GM19328 (cell line): ENCODE data around the gene UNC5B.
"Not testable (repeated sequence)": the region's sequence is repeated elsewhere in the genome, so short reads cannot be mapped to it uniquely, and the experiment has no call there.

Experiments used
- ATAC-seq: cut with Tn5 transposase; IDR thresholded peaks from one replicate; pipeline ENCODE4 v1.9.1; 2021; ENCODE audit warnings: mild to moderate bottlenecking, moderate library complexity; ENCODE audit not compliant: unreplicated experiment

The UNC5B gene

GRCh38 chr10:71266147-71266917 lies 54.0 kb downstream of the UNC5B start:
- ATAC-seq, result no peak

DNA sequence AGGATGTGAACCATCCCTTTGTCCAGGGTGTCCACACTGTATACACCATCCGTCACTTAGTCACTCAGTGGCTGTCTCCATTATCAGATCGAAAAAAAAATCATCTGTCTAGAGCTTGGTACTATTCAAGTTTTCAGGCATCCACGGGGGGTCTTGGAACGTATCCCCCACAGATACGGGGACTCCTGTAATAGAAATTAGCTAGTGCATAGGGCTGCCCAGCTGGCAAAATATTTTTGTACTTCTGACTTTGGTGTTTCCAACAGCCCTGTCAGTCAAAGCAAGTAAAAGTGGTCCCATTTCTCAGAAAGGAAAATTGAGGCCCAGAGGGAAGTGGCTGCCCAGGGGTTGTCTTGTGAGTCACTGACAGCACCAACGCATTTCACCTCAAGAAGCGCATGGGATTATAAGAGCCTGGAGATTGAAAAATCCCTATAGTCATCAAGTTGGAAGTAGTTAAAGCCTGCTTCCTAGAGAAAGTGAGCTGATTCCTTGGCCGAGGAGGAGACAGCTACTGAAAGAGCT lies 54.6 kb downstream of the UNC5B start:
- no peak for ATAC-seq

DNA sequence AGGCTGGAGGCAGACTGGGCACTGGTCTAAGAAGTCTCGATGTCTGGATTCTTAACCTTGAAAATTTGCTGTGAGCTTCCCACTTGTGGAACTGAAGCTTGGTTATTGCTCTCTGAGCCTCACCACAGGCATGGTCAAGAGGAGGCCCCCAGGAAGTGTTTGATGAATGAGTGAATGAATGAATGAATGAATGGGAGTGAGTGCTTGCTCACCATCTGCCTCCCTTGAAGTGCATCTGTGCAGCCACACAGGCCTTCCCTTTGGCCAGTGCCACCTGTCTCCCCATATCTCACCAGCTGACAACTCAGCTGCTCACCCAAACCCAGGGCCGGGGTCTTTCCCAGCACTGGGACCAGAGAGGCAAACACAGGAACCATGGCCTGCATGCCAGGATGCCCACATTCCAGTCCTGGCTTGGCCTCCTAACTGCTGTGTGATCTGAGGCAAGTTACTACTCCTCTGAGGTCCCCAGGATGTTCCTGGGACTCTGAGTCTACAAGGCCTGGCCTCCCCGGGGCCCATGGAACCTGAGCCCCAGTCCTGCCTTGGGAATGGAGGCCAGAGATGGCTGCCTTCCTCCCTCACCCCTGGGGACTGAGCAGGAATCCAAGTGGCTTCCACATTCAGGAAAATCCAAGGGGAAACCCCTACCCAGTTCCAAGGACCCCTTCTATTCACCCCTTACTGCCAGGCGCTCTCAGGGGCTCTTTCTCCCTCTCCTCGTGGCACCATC lies 55.3 kb downstream of the UNC5B start:
- no peak for ATAC-seq

DNA sequence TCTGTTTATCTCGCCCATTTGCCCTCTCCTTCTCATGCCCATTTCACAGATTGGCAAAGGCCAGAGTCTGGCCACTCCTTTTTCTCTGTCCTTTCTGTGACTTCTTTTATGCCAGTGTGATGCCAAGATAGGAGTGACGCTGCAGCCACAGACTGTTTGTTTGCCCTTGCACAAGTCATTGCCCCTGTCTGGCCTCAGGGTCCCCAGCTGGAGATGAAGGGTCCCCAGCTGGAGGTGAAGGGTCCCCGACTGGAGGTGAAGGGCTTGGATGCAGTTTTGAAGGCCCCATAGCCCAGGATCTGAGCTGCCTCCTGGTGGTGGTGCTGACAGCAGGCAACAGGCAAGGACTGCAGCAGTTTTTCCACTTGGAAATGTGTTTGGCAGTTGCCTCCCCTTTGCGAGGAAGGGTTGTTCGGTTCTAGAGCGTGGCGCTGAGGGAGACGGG lies 55.9 kb downstream of the UNC5B start:
- ATAC-seq, result no peak

- no peak for ATAC-seq
Measured at GRCh38 chr10:71268758-71269157, 56.4 kb downstream of the UNC5B start.

GRCh38 chr10:71269301-71270288 lies 57.2 kb downstream of the UNC5B start:
- ATAC-seq, result no peak

- ATAC-seq, result no peak
Measured at GRCh38 chr10:71270301-71271220, 58.2 kb downstream of the UNC5B start.

GRCh38 chr10:71271662-71272055 lies 59.3 kb downstream of the UNC5B start:
- ATAC-seq, result no peak

DNA sequence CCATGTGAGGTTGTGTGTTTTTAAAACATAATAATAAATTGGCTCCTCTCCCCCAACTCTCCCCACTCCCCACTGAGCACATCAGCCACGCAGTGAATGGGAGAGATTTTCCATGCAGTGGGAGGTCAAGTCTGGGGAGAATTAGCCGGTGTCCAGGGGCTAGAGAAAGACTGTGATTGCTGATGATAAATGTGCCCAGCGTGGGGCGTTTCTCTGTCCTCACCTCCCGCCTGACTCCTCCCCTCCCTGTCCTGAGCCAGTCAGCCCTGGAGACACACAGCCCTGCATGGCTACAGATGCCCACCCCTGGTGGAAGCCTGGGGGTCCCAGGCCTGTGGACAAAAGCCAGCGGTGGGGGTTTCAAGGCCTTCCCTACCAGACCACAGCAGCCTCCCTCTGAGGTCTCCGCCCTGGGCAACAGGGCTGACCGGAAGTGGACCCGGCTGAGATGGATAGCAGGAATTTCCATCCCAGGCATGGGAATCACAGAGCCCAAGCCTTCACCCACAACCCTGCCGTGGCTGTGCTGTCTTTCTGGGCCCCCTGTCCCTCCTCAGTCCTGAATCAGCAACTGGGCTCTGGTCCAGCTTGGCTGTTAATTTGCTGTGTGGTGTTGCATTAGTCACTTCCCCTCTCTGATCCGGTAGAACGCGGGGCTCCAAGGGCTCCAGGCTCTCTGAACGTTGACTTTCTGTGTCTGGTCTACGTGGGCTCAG lies 59.8 kb downstream of the UNC5B start:
- no peak for ATAC-seq

GRCh38 chr10:71272974-71273373 lies 60.6 kb downstream of the UNC5B start:
- ATAC-seq, result not testable (repeated sequence)

DNA sequence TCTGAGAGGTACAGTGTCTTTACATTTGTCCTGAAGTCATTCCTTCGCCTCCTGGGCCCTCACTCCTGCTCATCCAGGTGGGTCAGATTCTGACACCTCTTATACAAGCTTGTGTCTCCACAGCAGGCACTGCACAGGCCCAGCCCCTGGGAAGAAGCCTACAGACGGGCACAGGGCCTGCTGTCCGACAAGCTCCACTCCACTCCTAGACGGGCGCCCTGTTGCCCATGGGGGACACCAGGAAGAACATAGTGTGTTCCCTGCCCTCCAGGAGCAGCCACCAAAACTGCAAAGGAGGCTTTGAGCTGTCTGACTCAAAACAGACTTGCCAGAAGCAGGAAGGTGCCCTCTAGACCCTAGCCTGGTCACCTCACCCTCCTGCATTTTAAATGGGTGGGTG lies 61.1 kb downstream of the UNC5B start:
- no peak for ATAC-seq

DNA sequence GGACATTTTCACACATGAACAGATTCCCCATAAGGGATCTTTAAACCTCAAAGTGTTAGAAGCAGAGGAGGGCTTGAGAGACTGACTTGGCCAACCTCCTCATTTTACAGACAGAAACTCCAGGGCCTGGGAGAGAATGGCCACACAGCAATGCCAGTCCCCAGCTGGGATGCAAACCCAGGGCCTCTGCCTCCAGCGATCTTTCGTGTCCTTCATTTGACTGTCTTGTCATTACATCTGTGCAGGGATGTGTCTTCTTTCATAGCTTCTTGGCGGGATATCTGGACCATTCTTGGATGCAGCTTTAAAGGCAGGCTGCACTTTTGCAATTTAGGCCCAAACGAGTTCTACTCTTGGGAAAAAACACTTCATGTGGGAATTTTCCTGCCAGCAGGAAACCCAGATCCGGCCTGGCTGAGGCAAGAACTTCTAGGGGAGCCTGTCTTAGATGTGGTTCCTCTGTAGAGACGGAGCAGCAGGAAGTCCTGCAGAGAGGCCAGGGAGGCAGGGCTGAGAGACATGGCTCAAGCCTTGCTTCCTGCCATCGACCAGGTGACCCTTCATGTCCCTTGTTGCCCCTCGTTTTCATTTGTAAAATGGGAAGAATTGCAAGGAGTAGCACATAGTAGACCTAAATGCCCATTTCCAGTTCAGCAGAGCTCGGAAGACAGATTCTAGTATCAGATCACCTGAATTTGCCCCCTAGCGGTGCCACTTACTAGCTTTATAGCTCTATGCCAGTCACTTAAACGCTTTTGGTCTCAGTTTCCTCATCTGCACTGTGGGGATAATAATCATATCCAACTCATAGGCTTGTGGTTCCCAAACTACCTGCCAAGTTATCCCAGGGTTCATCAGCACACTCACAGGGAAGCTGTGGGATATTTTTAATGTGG lies 62.8 kb downstream of the UNC5B start:
- no peak for ATAC-seq

GRCh38 chr10:71276873-71277272 lies 64.5 kb downstream of the UNC5B start:
- ATAC-seq, result no peak

DNA sequence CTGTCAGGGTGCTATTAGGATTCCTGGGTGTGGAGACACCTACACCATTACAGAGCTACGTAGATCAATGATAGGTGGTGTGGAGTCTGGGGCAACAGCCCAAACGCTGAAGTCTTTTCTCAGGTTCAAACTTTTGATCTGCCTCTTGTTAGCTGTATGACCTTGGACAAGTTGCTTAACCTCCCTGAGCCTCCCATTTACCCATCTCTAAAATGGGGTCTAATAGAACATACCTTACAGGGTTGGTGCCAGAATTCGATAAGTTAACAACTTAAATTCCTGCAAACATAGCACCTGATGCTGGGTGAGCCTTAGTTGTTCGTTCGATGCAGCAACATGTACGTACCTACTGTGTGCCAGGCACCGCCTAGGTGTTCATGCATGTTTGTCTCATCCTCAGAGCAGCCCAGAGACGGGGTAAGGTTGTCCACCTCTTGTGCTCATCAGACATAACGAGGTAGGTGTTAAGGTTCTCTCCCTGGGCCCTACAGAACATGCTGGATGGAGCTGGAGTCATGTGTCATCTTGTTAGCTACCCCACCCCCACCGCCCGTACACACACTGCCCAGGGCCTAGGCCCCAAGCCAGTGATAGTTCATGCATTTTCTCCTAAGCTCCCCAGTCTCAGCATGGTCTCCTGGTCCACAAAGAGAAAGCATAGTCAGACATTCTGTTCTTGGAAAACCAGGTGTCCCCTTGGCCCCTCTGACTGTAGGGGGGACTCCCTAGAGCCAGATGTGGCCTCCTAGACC lies 65.7 kb downstream of the UNC5B start:
- no peak for ATAC-seq

DNA sequence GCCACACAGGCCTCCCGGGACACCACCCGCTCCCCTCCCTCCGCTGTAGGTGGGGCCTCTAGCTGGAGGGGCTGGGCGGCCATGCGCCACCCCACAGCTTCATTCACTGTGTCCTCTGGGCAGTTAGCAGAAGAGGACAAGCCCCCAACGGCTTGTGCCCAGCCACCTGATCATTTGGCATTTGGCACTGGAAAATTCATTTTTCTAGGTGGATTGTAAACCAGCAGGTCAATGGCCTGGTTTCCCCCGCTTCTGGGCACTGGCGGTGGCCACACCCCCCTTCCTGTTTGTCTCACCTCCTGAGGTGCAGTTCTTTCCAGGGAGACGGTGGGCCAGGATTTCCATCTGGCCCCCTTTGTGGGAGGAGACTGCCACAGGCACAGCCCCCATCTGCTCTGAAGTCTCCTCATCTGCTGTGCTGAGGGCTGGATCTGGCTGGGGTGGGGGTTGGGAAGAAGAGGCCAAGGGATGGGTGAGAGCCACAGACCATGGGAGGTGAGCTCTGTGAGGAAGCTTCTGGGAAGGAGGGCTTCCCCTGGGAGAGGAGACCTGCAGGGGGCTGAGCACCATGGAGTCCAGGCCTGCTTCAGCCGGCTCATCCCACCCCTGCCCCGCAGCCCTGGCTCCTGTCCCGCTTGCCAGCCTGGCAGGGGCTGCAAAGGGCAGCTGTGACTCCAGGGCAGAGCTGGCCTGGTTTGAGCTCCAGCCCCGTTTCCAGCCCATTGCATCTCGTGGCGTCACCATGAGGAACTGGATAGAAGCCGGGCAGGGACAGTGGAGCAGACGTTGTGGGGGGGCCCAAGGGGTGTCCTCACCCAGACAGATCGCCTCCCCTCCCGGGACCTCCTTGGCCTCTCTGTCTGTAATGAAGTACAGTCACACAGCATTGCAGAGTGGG lies 66.6 kb downstream of the UNC5B start:
- ATAC-seq, result no peak

DNA sequence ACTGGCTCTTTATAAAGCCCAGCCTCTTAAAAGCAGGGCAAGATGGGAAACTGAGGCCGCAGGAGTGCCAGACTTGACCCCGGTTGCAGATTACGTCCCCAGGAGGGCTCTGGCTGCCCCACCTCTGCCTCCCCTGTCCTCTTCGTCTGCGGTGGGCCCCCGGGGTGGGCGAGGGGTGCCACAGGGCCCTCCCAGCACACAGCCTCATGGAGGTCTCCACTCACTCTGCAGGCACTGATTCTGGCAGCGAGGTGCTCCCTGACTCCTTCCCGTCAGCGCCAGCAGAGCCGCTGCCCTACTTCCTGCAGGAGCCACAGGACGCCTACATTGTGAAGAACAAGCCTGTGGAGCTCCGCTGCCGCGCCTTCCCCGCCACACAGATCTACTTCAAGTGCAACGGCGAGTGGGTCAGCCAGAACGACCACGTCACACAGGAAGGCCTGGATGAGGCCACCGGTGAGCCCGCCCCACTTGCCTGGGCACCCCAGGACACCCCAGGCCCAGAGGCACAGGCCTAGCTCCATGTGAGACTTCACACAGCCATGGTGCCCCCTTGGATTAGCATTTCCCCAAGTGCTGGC lies 67.3 kb downstream of the UNC5B start:
- ATAC-seq, result no peak
